Calu3 (cell line): ENCODE data around the gene FEM1B. TPM values are rescaled to one million over a fixed set of nuclear protein-coding genes. Genes with fewer than 3 reads are reported as not detected.

Source experiments
- BruUV-seq: library from RNA; stranded (reverse); fragments of 400-500 nt; replicated peaks from 2 replicates; lab custom pipeline; 2021; lab: Mats Ljungman, UMichigan
- CTCF ChIA-PET: fragments of 300-600 bp; sonication (Branson Sonifier 250); formaldehyde crosslinking; loops from one replicate; lab custom pipeline; 2022; ENCODE audit warnings: antibody characterized with exemption; lab: Charles Lee
- DNase-seq: peaks from one replicate; pipeline ENCODE4 v3.0.0; 2022
- H3K27ac Mint-ChIP-seq: one replicate; pipeline ENCODE4 v1.8.0; 2022; ENCODE audit warnings: mixed read lengths; ENCODE audit not compliant: unreplicated experiment
- H3K27me3 Mint-ChIP-seq: one replicate; pipeline ENCODE4 v1.8.0; 2022; ENCODE audit warnings: mixed read lengths; ENCODE audit not compliant: unreplicated experiment
- H3K36me3 Mint-ChIP-seq: one replicate; pipeline ENCODE4 v1.8.0; 2022; ENCODE audit warnings: mild to moderate bottlenecking, moderate library complexity, mixed read lengths; ENCODE audit not compliant: insufficient read depth, unreplicated experiment
- H3K4me1 Mint-ChIP-seq: one replicate; pipeline ENCODE4 v1.8.0; 2022; ENCODE audit warnings: mild to moderate bottlenecking, low read depth, mixed read lengths; ENCODE audit not compliant: unreplicated experiment
- H3K4me3 Mint-ChIP-seq: one replicate; pipeline ENCODE4 v1.8.0; 2022; ENCODE audit warnings: mild to moderate bottlenecking, low read depth, moderate library complexity, mixed read lengths; ENCODE audit not compliant: unreplicated experiment
- H3K9me3 Mint-ChIP-seq: one replicate; pipeline ENCODE4 v1.8.0; 2022; ENCODE audit warnings: low read depth, mixed read lengths; ENCODE audit not compliant: unreplicated experiment
- intact Hi-C: fragments of 100-400 bp; cut with micrococcal nuclease; formaldehyde crosslinking; loops from one replicate; pipeline ENCODE4 v1.10.0; 2022; ENCODE audit not compliant: unreplicated experiment
- total RNA-seq: library from RNA; stranded (reverse); gene quantifications from 2 replicates; pipeline ENCODE4 v1.2.3, GENCODE V29; 2022
- TF ChIP-seq, protein P1 (sequence below): fragments of 200-600 bp; IDR thresholded peaks from one replicate; pipeline ENCODE4 v1.8.0; 2022; ENCODE audit warnings: antibody characterized with exemption; ENCODE audit not compliant: unreplicated experiment

Gene FEM1B
- total RNA-seq, 1 experiment from 2014 or later = 41.4 TPM

GRCh38 chr15:68299436-68299835 lies 21.9 kb downstream of the FEM1B start:
- DNase-seq = no peak
- H3K36me3 Mint-ChIP-seq = peaks cover 19% of the 10 kb centered on the region
- CTCF ChIA-PET = interaction anchor here (0.5 to 0.6 kb wide), 2 partner anchors 69 to 534 kb away, joined by 5 to 6 read pairs; no protein-coding TSS in a partner anchor
- H3K4me1 Mint-ChIP-seq = no peaks in the 10 kb centered on the region
- no TSS peak for BruUV-seq
- H3K9me3 Mint-ChIP-seq = no peaks in the 10 kb centered on the region
- TF ChIP-seq, protein P1, sequence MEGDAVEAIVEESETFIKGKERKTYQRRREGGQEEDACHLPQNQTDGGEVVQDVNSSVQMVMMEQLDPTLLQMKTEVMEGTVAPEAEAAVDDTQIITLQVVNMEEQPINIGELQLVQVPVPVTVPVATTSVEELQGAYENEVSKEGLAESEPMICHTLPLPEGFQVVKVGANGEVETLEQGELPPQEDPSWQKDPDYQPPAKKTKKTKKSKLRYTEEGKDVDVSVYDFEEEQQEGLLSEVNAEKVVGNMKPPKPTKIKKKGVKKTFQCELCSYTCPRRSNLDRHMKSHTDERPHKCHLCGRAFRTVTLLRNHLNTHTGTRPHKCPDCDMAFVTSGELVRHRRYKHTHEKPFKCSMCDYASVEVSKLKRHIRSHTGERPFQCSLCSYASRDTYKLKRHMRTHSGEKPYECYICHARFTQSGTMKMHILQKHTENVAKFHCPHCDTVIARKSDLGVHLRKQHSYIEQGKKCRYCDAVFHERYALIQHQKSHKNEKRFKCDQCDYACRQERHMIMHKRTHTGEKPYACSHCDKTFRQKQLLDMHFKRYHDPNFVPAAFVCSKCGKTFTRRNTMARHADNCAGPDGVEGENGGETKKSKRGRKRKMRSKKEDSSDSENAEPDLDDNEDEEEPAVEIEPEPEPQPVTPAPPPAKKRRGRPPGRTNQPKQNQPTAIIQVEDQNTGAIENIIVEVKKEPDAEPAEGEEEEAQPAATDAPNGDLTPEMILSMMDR = no peak
- no peak overlapping the region for H3K27ac Mint-ChIP-seq
- intact Hi-C loops = no loop called here
- no peaks in the 10 kb centered on the region for H3K27me3 Mint-ChIP-seq
- no peak overlapping the region for H3K4me3 Mint-ChIP-seq

DNA sequence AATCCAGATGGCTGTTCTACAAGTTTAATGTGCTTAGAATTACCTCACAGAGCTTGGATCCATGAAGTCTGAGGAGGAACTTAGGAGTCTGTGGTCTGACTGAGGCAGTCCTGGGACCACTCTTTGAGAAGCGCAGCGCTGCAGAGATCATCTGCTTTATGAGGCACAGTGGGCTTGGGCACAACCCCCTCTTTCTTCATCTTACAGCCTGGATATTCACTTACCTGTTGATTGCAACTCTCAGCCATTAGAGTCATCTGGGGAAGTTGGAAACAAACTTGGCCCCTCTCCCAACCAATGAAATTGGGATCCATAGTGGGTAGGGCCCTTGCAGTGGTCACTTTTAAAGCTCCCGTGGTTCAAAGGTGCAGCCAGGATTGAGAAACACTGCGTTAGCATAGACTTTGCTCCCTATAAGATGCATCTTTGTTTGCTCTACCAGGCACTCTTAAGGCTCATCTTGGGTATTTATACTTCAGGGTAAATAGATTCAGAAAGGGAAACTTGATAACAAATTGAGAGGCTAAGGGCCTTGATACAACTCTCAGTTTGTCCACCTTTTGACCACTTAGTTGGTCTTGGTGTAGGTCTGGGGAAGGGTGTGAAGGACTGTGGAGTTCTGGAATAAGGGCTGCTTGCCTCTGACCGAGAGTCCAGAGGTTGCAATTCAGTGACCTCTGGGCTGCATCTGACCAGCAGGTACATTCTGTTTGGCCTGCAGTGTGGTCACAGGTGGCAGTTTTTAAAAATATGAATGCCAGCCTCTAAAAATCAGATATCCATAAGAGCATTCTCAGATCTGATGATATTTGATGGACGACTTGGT lies 22.8 kb downstream of the FEM1B start:
- Mint-ChIP-seq H3K27ac (no peak overlapping the region), H3K9me3 (no peaks in the 10 kb centered on the region), H3K27me3 (no peaks in the 10 kb centered on the region), H3K4me3 (no peak overlapping the region), H3K4me1 (no peaks in the 10 kb centered on the region), H3K36me3 (peaks cover 19% of the 10 kb centered on the region)
- DNase-seq = no peak
- TF ChIP-seq, protein P1 = no peak
- CTCF ChIA-PET = interaction anchor here (0.5 kb wide), 1 partner anchor 68 kb away, joined by 6 read pairs; no protein-coding TSS in a partner anchor
- intact Hi-C loops = no loop called here
- BruUV-seq = no TSS peak

DNA sequence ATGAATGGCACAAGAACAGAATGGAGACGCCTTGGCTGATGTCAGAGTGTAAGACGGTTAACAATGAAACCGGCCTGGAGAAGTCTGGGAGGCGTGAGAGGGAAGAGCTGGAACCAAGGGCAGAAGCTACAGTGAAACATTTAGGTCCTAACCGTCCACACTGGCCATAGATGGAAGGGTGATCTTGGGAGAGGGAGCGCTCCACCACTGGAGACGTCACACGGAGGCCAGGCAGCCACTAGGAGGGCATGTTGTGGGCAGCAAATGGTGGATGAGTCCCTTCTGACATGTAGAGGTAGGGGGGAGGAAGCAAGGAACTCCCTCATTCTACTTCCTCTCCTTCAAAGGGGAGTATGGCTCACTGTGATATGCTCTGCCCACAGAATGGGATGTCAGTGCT lies 23.8 kb downstream of the FEM1B start:
- Mint-ChIP-seq H3K36me3 (peaks cover 19% of the 10 kb centered on the region), H3K27me3 (peaks cover 3% of the 10 kb centered on the region), H3K27ac (no peak overlapping the region), H3K4me3 (no peak overlapping the region), H3K4me1 (peaks cover 4% of the 10 kb centered on the region), H3K9me3 (no peaks in the 10 kb centered on the region)
- no TSS peak for BruUV-seq
- intact Hi-C loops = no loop called here
- TF ChIP-seq, protein P1 = no peak
- CTCF ChIA-PET = no interaction called here
- no peak for DNase-seq

DNA sequence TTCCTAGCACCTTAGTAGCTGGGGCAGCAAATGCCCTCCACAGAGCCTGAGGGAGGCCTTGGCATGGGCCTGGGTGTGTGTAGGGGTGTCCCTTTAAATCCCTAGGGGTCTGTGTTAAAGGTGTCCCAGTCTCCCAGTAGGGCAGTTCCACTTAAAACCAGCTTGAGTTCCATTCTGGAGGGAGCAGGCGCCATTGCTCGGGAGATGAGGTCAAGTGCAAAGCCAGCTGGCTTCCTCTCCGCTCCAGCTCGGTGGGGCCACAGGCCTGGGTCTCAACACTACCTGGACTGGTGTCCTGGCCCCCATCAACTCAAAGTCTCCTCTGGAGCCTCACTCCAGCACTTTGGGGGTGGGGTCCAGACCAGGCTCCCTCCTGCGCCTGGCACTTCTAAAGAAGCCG lies 25.2 kb downstream of the FEM1B start:
- Mint-ChIP-seq H3K4me1 (peaks cover 13% of the 10 kb centered on the region), H3K9me3 (no peaks in the 10 kb centered on the region), H3K27me3 (peaks cover 17% of the 10 kb centered on the region), H3K36me3 (peaks cover 12% of the 10 kb centered on the region), H3K4me3 (no peak overlapping the region), H3K27ac (no peak overlapping the region)
- CTCF ChIA-PET = no interaction called here
- no peak for DNase-seq
- no TSS peak for BruUV-seq
- intact Hi-C loops = no loop called here
- TF ChIP-seq, protein P1 = no peak
